HEK293 (cell line): ENCODE results near the gene SNRPA1.
A peak's percentile ranks its signal among the peaks of the same experiment; 100 is the strongest.

Experiments
- HOXD13 ChIP-seq: sonication (generic); formaldehyde crosslinking; IDR thresholded peaks from 2 replicates; pipeline ENCODE4 v1.8.0; 2022; ENCODE audit warnings: missing genetic modification reagents, borderline replicate concordance
- RBAK ChIP-seq: fragments of 450-650 bp; formaldehyde crosslinking; IDR thresholded peaks from 2 replicates; pipeline ENCODE4 v1.5.1; 2016; ENCODE audit warnings: missing biosample characterization, missing genetic modification characterization
- ZNF302 ChIP-seq: fragments of 450-650 bp; formaldehyde crosslinking; IDR thresholded peaks from 2 replicates; pipeline ENCODE4 v1.5.1; 2016; ENCODE audit warnings: missing biosample characterization, missing genetic modification characterization, low read depth
- ZNF473 ChIP-seq: fragments of 450-650 bp; formaldehyde crosslinking; IDR thresholded peaks from 2 replicates; pipeline ENCODE4 v1.5.1; 2017; ENCODE audit warnings: missing biosample characterization, missing genetic modification characterization
- ZSCAN30 ChIP-seq: fragments of 450-650 bp; IDR thresholded peaks from 2 replicates; pipeline ENCODE4 v1.5.1; 2018; ENCODE audit warnings: missing biosample characterization, mild to moderate bottlenecking, missing genetic modification characterization, moderate library complexity
- TF ChIP-seq, protein P1 (sequence below): fragments of 450-650 bp; formaldehyde crosslinking; IDR thresholded peaks from 2 replicates; pipeline ENCODE4; 2016; ENCODE audit warnings: missing biosample characterization, missing genetic modification characterization
- TF ChIP-seq, protein P2 (sequence below): fragments of 450-650 bp; formaldehyde crosslinking; IDR thresholded peaks from 2 replicates; pipeline ENCODE4 v1.5.1; 2016; ENCODE audit warnings: missing biosample characterization, missing genetic modification characterization

DNA sequence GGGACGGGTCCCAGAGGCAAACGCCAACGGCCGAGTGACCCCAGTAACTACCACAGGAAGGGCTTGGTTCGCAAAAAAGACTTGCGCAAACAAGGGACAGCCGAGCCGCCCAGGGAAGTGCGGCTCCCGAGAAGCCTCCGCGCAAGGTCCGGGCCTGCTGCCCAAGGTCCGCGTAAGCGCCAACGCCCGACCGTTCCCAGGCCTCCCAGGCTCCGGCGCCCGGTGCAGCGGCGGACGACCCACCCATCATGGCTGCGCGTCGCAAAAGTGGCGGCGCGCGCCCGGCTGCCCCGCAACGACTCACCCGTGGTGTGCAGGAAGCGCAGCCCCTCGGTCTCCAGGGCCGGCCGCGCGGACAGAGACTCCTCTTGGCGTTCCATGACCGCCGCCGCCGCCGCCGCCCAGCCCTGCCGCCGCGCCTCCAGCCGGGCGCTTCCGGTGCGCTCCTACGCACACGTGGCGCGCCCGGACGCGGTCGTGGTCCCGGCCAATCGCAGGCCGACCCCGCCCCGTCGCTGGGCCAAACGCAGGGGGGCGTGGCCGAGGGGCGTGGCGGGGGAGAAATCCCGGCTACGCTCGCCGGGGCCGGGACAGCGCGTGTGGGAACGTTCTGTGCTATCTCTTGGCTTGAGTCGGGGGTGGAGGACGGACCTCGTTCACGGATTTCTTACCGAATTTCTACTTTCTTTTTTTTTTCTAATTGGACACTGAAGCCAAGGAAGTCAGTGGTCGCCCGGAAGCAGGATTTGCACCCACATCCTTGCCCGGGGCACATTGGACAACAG, 17.8 kb downstream of the SNRPA1 start, which contains the start of gene SELENOS:
- TF ChIP-seq, protein P1, sequence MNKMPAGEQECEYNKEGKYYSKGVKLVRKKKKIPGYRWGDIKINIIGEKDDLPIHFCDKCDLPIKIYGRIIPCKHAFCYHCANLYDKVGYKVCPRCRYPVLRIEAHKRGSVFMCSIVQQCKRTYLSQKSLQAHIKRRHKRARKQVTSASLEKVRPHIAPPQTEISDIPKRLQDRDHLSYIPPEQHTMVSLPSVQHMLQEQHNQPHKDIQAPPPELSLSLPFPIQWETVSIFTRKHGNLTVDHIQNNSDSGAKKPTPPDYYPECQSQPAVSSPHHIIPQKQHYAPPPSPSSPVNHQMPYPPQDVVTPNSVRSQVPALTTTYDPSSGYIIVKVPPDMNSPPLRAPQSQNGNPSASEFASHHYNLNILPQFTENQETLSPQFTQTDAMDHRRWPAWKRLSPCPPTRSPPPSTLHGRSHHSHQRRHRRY = no peak
- TF ChIP-seq ZNF302 (tag by site-specific recombination) (no peak), RBAK (tag by site-specific recombination) (no peak), ZSCAN30 (tag by site-specific recombination) (peak; percentile 45; the same call in 1 of the 2 replicates), HOXD13 (no peak), ZNF473 (tag by site-specific recombination) (no peak)
- TF ChIP-seq, protein P2, sequence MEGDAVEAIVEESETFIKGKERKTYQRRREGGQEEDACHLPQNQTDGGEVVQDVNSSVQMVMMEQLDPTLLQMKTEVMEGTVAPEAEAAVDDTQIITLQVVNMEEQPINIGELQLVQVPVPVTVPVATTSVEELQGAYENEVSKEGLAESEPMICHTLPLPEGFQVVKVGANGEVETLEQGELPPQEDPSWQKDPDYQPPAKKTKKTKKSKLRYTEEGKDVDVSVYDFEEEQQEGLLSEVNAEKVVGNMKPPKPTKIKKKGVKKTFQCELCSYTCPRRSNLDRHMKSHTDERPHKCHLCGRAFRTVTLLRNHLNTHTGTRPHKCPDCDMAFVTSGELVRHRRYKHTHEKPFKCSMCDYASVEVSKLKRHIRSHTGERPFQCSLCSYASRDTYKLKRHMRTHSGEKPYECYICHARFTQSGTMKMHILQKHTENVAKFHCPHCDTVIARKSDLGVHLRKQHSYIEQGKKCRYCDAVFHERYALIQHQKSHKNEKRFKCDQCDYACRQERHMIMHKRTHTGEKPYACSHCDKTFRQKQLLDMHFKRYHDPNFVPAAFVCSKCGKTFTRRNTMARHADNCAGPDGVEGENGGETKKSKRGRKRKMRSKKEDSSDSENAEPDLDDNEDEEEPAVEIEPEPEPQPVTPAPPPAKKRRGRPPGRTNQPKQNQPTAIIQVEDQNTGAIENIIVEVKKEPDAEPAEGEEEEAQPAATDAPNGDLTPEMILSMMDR (tag by site-specific recombination) = no peak
